NK-92 (cell line): Measurements from ENCODE around the gene PAX5.

Experiments
- DNase-seq: peaks from one replicate; lab custom pipeline; 2025; ENCODE audit not compliant: unreplicated experiment; lab: John Stamatoyannopoulos, UW

PAX5 gene

DNA sequence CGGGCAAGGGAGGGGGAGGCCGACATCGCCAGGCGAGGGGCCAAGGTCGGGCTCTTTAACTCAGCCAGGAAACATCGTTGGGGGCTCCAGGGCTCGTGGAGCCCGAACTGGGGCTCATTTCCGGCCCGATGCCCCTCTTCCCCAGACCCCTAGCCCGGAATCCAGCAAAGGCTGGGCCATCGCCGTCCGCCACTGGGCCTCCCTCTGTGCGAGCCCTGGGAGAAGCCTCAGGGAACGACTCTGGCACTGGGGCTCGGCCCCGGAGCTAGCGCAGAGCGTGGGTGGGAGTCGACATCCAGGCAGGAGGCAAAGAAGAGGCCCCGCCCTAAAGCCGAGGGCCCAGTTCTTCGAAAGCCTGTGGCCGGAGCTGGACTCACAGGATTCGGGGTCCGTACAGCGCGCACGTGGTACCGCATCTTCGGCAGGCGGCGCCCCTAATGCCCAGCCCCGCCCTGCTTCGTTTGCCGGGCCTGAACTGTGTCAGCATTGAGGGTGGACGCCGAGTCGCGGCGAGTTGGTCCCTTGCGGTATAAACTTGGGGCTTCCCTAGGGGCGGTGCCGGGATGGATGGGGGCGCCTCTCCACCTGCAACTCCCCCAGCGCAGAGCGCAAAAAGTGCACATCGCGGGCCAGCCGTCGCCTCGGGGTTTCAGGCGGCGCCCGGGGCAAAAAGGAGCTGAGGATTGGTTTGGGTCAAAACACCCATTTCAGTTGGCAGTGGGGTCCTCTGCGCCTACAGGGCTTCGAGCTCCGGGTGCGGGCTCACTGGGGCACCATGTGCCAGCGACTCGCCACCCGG, 3.6 kb upstream of the PAX5 start:
- no peak for DNase-seq

DNA sequence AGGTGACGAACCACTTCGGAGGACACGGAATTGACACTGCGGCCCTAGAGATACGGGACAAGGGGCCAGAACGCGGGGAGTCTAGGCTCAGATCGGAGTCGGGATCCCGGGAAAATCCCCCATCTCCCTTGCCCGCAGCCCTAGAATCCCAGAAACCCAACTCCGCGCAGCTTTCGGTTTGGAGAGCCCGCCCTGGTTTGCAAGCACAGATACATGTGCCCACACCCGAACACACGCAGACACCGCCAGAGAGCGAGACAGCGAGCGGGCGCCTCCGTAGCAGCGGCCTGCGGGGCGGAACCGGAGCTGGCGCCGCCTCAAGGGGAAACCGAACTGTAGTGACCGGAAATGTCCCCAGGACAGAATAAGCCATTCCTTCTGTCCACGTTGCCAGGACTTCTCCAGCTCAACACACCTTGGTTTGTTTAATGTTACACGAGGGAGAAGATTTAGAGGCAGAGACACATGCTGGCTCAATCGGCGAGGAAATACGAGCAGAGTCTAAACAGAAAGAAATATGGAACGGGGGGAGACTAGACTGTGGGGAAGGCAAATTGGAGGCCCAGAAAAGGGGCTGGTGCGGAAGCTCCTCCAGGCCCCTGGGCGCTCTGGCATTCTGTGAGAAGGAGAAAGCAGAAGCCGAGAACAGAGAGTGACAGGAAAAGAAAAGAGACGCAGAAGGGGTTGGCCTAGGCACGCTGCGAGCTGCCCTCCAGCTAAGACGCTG, 2.9 kb upstream of the PAX5 start:
- no peak for DNase-seq

DNA sequence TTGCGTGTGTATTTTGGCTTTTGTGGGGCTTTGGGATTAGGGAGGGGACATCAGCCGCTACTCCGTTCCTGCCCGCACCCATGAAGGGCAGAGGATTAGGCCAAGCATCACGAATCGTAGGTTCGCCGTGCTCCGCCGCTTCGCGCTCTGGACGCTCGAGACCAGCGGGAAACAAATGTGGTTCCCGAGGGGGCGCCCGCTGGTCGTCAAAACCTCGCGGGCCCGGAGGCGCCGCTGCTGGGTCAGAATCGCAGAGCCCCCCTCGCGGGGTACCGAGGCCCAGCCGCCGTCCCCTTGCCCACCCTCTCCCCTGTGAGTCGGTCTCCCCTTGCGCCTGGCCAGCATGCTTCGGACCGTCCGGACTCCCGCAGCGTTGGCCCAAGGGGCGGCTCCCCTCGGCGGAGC, 2.3 kb upstream of the PAX5 start:
- no peak for DNase-seq

DNA sequence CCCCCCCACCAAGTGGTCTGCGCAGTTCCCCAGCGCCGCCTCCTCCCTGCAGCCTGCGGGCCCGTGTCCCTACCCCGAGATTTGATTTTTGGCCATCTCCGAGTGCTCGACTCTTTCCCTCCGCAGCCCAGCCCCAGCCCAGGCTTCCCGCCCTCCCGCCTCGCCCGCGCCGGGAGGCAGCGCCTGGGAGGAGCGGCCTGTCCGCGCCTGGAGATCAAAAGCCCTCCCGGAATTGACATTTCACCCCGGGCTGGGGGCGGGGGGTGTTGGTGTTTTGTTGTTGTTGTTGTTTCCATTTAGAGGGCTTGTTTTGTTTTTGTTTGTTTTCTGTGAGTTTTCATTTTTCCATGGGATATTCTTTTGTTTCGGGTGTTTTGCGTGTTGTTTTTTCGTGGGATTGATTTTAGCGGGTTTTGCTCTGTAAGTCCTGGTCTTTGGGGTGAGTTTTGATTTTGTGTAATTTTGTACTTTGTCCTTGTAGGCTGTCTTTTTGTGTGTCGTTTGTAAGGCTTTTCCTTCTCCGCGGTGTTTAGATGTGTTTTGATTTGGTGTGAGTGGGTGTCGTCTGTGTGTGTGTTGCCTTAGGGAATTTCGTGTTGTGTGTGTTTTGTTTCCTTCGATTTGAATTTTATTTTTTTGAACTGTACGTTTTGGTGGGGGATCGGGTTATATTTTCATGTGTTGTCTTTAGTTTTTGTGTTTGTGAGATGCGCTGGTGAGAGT, 1.7 kb upstream of the PAX5 start:
- no peak for DNase-seq

DNA sequence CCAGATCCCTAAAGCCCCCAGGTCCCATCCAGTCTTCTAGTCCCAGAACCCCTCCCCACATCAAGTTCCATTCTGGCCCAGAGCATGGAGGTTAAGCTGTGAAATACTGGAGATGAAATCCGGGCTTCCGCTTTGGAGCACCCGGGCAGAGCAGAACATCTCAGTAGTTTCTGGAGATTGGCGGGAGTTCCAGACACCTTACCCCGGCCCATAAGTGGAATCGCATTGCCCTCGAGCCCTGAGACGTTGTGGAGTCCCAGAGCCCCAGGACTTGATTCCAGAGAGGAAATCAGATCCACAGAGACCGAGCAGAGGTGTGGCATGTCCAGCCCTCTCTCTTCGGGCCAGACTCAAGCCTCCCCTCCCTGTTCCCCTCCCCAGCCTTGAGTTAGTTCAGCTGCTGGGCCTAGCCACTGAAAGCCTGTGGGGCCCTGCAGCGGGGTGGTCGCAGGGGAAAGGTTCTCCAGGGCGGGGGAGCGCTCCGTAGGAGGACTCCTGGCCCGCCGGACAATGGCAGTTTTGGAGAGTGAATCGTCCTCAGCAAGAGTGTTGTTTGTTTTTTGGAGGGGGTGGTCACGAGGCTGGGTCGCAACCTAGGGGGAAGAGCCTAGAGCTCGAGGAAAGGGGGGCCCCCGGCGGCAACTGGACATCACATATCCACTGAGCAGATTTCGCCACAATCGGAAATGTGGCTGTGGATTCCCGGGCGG, 1.0 kb upstream of the PAX5 start:
- DNase-seq, result no peak

DNA sequence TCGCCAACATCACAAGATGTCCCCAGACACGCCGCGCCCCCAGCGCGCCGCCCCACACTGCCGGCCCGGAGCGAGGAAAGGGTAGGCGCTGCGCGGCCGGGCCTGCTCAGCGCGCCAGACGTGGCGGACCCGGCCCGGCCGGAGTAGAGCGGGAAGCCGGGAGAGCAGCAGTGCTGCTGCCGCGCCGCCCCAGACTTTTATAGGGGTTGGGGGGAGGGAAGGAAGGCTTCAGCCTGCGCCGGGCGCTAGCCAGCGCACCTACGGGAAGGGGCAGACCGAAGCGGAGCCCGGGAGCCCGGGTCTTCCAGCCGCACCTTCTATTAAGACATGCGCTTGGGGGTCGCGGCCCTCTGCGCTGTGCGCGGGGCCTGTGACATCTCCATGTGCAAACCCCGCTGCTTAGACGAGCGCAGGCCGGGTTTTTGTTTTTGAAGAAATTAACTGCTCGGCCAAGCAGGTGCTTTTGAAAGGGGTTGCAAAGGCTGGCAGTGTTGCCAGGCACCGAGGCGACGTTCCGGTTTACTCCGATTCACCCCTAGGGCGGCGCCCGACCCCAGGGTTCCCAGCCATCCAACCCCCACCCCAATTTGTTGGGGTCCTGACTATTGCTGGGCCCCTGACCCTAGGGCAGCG, 353 bp upstream of the PAX5 start:
- no peak for DNase-seq

DNA sequence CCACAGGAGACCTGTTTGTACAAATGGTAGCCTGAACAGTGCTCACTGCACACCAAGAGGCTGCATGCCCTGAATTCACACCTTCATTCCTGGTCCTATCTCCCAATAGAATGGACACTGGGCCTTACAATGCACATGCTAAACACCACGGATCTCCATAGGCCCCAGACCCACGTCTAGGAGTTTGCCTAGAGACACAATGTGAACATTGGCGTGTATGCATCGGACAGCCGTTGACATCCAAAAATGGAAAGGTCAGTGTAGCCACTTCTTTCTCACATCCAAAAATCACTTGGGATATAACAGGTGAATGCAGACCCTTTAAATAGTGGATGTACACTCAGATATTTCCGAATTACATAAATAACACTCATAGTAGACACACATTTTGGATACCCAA, 927 bp downstream of the PAX5 start:
- DNase-seq, result no peak

DNA sequence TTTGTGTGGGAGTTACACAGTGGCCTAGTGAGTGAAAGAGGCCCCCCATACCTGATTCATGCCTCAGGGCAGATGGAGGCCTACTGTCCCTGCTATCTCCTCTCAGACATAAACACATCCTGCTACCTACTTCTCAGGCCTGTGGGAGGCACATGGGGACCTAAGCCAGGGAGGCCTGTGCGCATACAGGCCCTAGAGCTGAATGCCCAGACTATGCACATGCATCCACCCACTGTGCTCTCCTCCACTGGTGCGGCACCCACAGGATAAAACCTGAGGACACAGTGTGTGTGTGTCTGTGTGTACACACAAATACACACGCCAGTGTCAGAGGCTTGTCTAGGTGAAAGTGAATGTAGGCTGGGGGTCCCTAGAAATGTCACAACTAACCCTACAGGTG, 1.4 kb downstream of the PAX5 start:
- DNase-seq, result no peak

DNA sequence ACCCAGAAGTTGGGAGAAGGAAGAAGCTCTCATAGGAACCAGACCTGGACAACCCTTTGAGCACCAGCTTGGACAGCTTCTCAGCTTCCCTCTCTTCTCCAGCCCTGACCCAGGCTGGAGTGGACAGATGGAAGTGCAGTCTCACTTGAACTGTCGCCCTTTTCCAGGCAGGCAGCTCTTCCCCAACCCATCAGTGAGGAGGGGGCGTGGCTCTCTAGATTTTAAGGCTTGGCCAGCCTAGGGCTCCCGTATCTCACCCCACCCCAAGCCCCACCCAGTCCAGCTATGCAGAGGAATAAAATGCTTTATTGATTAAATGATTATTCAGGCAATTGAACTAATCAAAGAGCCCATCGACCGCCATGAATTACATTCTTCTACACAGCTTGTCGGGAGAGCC, 2.2 kb downstream of the PAX5 start:
- DNase-seq, result no peak

DNA sequence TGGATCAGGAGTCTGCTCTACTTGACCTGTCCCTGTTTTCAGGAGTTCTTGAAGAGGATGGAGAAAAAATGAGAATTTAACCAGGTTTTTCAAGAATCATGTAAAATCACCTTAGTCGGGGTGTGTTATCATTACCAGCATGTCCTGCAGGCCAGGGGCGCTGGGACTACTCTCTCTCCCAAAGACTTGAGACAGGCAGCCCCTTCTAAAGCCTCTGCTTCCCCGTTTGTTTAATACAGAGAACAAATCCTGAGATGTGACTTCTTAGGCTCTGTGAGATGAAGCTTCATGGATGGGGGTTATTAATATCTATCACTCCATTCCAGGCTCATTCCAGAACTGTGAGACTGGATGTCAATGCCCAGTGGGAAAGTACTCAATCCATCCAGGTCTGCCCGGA, 3.0 kb downstream of the PAX5 start:
- no peak for DNase-seq

DNA sequence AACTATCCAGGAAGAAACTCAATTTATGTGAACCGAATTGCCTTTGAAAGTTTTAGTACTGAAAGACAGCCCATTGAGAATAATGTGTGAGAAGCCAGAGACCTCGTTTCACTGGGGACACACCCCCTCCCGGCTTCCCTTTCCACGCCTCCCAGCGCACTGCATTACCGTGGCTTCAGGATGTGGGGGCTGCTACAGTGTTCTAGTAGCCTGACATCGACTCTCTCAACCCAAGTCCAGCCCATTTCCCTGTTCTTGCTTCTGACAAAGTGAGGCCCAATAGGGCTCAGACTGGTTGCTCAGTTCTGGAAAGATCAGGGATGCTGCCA, 3.5 kb downstream of the PAX5 start:
- DNase-seq, result no peak

DNA sequence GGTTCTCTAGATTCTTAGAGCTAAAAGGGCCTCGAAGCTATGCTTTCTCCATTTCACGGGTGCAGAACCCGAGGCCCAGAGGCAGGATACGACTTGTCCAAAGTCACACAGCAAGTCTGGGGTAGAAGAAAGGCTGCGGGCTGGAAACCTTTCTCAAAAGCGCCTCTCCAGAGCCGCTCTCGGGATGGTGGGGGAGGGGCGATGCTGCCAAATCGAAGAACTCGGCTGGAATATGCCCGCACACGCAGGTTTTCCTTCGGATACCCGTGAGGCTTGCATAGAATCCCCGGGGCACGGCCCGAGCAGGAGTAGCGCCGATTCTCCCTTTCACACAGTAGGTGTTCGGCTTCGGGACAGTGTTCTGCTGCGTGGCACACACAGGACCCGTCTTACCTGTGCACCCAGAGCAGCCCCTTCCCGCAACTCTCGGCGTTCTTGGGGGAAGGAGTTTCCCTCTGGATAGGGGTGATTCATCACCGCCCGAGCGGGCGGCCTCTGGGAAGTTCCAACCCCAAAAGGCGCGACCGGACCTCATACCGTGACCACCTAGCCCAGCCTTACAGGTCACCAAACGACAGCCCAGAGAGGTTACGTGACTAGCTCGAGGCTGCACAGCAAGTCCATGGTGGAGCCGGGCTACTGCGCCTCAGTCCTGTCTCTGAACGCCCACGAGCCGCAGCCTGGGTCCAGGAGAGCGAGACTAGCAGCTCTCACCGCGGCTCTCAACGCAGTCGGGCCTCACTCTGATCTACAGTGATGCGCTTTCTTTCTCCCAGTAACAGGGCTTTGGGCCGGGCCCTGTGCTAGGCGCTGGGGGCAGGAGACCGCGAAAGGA, 4.1 kb downstream of the PAX5 start:
- DNase-seq, result no peak

DNA sequence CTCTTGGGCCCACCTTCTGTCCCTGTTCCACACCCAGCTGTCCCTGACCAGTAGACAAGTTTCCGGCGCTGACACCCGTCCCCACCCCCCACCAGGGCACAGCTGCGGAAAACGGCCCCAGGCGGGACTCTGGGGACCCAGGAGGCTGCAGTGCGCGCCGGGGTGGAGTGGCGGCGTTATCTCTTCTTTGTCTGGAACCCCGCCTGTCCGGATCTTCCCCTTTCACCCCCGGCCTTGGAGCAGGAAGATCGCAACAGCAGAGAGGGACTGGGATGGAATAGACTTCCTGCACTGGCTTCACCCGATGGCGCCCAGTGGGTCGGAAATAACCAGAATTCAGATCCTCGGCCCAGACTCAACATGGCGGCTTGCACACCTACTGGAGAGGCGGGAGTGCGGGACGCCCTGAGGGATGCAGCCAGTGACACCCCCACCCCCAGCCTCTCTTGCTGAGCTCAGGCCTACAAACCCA, 4.7 kb downstream of the PAX5 start:
- no peak for DNase-seq

DNA sequence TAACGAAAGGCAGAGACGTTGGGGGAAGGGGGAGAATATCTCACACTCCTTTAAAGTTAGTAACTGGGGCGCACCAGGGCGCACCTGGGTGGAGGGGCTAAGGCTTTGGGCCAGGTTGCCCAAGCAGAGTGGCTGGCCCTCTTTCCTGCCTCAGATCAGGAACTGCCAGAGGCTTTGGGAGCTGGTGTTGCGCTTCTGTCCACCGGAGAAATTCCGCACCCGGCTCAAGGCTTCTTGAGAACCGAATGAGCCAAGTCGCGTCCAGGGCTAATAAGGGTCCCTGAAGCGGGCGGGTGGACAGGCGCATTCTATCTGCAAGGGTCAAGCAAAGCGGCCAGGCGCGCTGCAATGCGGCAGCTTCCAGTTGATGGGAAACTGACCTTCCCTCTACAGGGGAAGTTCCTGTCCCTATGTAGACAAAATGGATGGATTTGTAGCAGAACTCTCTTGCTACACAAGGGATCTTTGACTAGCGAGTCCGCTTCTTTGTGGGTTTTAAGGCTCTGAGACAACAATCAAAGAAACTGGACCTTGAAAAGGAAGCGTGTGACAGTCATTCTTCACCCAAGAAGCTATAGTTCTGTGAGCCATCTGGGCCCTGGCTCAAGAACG, 5.5 kb downstream of the PAX5 start:
- DNase-seq, result no peak

DNA sequence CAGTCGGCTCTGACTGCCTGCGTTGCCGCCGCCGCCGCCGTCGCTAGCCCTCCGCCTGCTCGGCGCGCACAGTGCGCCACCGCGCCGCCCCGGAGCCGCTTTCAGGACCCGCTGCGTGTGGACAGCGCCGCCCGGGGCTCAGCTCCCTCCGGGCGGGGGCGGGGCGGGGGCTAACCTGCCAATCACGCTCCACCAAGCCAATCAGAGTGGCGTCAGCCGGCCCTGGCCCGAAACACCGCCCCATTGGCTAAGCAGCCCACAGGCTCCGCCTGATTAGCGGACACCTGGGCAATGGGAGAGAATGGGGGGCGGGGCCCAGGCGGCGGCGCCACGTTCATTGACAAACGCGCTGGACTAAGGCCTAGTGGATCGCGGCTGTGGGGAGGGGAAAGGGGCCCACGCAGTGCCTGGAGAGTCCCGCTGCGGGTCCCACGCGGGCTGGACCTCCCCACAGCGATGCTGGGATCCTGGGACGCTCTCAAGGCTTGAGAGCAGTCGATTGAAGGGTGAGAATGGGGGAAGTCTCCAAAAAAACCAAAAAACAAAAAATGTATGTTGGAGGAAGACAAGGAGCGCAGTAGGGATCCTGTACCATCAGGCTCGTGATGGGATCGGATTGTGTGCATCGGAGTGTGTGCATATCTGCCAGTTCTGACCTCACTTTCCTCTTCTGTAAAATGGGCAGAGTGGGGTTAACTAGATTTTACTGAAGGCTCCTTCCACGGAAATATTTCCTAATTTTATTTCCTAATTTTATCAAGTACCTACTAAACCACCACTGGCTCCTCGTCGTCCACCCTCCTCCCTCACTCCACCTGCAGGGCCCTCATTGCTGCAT, 6.3 kb downstream of the PAX5 start:
- no peak for DNase-seq

DNA sequence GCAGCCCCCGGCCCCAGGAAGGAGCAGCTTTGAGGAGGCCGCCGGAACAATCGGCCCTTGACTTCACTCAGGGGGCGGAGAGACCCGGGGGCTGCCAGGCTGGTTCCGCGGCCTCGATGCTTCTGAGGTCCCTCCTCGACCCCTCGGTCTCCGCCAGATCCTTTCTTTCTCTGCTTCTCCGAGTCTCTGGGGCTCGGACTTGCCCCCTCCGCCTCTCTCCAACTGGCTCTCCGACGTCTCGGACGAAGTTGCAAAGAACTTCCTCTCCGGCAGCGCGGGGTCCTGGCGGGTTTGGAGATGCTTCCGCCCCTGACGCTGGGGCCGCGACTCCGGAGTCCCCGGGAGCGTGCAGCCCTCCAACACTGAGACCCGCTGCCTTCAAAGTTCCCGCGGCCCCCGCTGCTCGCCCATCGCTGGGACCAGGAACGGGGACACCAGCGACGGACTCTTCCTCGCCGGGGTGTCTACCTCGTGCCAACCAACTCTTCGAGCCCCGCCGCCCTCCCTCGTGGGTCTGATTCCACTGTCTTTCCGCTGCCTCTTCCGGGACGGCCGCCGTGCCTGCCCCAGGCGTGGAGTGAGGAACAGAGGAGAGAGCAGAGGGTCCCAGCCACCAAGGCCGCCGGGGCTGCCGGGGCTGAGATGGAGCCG, 7.0 kb downstream of the PAX5 start:
- DNase-seq, result no peak

DNA sequence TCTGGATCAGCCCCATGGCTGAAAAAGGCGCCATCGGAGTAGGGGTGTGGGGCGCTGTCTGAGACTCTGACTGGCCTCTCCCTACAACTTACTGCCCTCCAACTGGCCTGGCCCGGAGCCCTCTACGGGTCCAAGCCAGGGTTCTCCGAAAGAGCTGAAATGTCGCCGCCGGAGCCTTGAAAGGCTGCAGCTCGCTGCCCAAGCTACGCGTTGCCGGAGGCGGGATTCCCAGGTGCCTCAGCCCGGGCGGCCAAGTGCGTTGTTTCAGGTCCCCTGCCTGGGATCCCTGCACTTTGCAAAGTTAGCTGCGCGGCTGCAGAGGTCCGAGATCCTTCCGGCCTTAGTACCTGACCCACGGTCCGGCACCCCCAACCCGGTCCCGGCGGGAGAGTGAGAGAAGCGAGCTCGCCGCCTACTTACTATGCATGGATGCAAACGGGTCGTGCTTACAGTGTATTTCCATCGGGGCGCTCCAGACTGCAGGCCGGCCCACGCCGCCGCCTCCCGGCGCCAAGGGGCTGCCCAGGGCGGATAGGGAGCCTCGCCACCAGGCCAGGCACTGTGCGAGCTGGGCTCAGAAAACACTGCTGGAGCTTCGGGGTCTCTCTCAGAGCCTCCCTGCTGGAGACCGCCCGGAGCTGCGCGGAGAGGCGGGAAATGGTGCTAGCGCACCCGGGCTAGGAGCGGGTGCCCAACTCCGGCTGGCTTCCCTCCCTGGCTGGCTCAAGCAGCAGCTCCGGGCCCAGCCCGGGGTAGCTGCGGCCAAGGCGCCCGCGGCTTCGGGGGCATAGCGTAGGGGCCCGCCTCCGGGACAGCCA, 7.7 kb downstream of the PAX5 start:
- no peak for DNase-seq

DNA sequence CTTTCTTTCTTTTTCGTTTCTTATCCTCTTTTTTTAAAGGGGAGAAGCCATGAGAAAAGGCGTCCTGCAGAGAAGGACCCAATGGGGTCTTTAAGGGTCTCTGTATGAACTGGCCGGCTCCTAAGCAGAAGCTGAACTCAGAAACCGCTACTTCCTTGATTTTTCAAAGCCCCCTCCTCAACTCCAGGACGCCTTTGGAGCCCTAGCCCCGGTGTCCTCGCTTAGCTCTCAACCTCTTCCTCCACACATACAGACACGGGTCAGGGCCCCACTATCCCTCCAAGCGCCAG, 8.3 kb downstream of the PAX5 start:
- no peak for DNase-seq
